ENCODE data around the gene JAM3.

GRCh38 chr11:134055029-134055428, 13.8 kb upstream of the JAM3 start:
- TF ChIP-seq POLR2AphosphoS5 (IDR thresholded peaks at IDR 0.05; ENCODE audit: low read depth, low read length): no peak
- no peak for TF ChIP-seq SIN3A (IDR thresholded peaks at IDR 0.05; ENCODE audit: borderline replicate concordance, insufficient read depth, low read depth, low read length)
